ENCODE data around the gene TGM5. TPM values are rescaled to one million over a fixed set of nuclear protein-coding genes. Genes with fewer than 3 reads are reported as not detected.

TGM5 gene
- total RNA-seq, 1 experiment from 2014 or later = not detected

DNA sequence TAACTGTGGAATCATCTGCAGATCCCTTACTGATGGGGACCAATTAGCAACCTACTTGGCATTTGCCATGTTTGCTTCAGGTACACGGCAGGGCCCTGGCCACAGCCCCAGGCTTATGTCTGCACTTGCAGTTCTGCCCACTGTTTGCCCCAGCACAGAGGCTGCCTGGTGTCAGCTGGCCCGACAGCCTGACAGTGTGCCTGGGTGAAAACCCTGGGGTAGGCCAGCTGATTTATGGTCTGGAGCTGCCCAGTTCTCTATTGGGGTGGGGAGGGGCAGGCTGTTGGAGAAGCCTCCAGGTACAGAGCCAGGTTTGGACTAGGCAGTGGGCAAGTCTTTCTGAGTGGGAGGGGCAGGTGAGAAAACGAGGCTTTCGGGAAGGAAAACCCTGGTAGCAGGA lies 11.2 kb upstream of the TGM5 start (continued):
- TF ChIP-seq, protein P1, sequence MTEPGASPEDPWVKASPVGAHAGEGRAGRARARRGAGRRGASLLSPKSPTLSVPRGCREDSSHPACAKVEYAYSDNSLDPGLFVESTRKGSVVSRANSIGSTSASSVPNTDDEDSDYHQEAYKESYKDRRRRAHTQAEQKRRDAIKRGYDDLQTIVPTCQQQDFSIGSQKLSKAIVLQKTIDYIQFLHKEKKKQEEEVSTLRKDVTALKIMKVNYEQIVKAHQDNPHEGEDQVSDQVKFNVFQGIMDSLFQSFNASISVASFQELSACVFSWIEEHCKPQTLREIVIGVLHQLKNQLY (CRISPR knock-in tag; IDR thresholded peaks at IDR 0.05) = no peak

DNA sequence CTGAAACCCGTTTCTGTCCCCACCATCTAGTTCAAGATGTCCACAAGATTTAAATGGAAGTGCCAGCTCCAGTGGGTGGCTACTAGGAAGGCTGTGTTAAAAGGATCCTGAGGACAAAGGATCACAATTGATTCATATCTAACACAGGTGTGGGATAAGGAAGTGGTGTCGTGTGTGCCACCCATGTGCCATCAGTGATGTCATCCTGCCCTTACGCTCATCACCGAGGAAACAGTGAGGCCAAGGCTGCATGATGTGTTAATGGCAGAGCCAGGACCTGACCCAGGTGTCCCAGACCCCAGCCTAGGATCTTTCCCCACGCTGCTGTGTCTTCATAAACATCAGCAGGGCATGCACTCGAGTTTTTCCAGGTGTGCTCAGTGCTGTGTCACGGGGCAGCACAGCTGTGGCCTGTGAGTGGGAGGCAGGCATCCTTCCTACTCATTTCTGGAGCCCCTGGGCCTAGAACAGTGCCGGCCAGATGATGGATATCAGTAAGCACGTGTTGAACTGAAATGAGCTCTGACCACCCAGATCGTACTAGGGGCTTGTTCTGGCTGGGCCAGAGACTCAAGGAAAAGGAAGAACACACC lies 10.6 kb upstream of the TGM5 start:
- Mint-ChIP-seq H3K27me3 (ENCODE audit: low read depth) (no peaks in the 10 kb centered on the region; the same call in 1 of the 2 replicates), H3K9me3 (no peaks in the 10 kb centered on the region), H3K36me3 (no peaks in the 10 kb centered on the region), H3K4me1 (no peaks in the 10 kb centered on the region), H3K4me3 (no peak overlapping the region), H3K27ac (no peak overlapping the region)
- TF ChIP-seq KAT7 (CRISPR knock-in tag; IDR thresholded peaks at IDR 0.05; ENCODE audit: borderline replicate concordance) (no peak), SP1 (CRISPR knock-in tag; conservative IDR thresholded peaks at IDR 0.05) (no peak), NFE2L1 (CRISPR knock-in tag; IDR thresholded peaks at IDR 0.05) (no peak), ZNF396 (CRISPR knock-in tag; IDR thresholded peaks at IDR 0.05; ENCODE audit: borderline replicate concordance) (no peak), TP53 (CRISPR knock-in tag; IDR thresholded peaks at IDR 0.05) (no peak), ZNF416 (CRISPR knock-in tag; IDR thresholded peaks at IDR 0.05) (no peak), SOX15 (CRISPR knock-in tag; IDR thresholded peaks at IDR 0.05) (no peak), ELF4 (CRISPR knock-in tag; IDR thresholded peaks at IDR 0.05; ENCODE audit: low read depth) (no peak)
- TF ChIP-seq, protein P2, sequence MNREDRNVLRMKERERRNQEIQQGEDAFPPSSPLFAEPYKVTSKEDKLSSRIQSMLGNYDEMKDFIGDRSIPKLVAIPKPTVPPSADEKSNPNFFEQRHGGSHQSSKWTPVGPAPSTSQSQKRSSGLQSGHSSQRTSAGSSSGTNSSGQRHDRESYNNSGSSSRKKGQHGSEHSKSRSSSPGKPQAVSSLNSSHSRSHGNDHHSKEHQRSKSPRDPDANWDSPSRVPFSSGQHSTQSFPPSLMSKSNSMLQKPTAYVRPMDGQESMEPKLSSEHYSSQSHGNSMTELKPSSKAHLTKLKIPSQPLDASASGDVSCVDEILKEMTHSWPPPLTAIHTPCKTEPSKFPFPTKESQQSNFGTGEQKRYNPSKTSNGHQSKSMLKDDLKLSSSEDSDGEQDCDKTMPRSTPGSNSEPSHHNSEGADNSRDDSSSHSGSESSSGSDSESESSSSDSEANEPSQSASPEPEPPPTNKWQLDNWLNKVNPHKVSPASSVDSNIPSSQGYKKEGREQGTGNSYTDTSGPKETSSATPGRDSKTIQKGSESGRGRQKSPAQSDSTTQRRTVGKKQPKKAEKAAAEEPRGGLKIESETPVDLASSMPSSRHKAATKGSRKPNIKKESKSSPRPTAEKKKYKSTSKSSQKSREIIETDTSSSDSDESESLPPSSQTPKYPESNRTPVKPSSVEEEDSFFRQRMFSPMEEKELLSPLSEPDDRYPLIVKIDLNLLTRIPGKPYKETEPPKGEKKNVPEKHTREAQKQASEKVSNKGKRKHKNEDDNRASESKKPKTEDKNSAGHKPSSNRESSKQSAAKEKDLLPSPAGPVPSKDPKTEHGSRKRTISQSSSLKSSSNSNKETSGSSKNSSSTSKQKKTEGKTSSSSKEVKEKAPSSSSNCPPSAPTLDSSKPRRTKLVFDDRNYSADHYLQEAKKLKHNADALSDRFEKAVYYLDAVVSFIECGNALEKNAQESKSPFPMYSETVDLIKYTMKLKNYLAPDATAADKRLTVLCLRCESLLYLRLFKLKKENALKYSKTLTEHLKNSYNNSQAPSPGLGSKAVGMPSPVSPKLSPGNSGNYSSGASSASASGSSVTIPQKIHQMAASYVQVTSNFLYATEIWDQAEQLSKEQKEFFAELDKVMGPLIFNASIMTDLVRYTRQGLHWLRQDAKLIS (CRISPR knock-in tag; IDR thresholded peaks at IDR 0.05; ENCODE audit: borderline replicate concordance) = no peak
- TF ChIP-seq, protein P3, sequence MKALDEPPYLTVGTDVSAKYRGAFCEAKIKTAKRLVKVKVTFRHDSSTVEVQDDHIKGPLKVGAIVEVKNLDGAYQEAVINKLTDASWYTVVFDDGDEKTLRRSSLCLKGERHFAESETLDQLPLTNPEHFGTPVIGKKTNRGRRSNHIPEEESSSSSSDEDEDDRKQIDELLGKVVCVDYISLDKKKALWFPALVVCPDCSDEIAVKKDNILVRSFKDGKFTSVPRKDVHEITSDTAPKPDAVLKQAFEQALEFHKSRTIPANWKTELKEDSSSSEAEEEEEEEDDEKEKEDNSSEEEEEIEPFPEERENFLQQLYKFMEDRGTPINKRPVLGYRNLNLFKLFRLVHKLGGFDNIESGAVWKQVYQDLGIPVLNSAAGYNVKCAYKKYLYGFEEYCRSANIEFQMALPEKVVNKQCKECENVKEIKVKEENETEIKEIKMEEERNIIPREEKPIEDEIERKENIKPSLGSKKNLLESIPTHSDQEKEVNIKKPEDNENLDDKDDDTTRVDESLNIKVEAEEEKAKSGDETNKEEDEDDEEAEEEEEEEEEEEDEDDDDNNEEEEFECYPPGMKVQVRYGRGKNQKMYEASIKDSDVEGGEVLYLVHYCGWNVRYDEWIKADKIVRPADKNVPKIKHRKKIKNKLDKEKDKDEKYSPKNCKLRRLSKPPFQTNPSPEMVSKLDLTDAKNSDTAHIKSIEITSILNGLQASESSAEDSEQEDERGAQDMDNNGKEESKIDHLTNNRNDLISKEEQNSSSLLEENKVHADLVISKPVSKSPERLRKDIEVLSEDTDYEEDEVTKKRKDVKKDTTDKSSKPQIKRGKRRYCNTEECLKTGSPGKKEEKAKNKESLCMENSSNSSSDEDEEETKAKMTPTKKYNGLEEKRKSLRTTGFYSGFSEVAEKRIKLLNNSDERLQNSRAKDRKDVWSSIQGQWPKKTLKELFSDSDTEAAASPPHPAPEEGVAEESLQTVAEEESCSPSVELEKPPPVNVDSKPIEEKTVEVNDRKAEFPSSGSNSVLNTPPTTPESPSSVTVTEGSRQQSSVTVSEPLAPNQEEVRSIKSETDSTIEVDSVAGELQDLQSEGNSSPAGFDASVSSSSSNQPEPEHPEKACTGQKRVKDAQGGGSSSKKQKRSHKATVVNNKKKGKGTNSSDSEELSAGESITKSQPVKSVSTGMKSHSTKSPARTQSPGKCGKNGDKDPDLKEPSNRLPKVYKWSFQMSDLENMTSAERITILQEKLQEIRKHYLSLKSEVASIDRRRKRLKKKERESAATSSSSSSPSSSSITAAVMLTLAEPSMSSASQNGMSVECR (CRISPR knock-in tag; IDR thresholded peaks at IDR 0.05; ENCODE audit: borderline replicate concordance) = no peak
- TF ChIP-seq, protein P4, sequence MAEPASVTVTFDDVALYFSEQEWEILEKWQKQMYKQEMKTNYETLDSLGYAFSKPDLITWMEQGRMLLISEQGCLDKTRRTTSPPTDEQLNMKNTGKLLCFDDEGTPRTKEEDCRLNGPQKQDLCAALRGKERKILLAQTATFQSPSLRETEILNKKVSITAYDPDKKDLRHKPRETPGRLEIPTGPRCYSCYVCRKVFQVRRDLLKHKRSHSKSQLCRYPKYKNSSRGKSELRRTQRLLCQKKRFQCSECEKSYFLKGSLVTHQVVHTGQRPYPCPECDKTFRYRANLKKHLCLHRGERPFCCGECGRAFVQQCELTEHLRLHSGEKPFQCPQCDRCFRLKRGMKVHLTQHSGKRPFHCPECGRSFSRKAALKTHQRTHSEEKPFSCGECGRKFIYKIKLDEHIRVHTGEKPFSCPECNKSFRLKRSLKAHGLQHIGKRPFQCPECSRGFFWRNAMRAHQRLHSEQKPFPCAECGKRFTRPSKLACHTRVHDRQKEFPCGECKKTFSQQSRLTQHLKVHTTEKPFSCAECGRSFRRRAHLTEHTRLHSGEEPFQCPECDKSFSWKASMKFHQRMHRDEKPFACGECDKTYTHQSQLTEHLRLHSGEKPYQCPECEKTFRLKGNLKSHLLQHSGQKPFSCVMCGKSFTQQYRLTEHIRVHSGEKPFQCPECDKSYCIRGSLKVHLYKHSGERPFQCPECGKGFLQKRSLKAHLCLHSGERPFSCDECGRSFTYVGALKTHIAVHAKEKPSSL (CRISPR knock-in tag; conservative IDR thresholded peaks at IDR 0.05) = no peak
- TF ChIP-seq, protein P5, sequence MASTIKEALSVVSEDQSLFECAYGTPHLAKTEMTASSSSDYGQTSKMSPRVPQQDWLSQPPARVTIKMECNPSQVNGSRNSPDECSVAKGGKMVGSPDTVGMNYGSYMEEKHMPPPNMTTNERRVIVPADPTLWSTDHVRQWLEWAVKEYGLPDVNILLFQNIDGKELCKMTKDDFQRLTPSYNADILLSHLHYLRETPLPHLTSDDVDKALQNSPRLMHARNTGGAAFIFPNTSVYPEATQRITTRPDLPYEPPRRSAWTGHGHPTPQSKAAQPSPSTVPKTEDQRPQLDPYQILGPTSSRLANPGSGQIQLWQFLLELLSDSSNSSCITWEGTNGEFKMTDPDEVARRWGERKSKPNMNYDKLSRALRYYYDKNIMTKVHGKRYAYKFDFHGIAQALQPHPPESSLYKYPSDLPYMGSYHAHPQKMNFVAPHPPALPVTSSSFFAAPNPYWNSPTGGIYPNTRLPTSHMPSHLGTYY (CRISPR knock-in tag; IDR thresholded peaks at IDR 0.05) = no peak
- TF ChIP-seq, protein P6, sequence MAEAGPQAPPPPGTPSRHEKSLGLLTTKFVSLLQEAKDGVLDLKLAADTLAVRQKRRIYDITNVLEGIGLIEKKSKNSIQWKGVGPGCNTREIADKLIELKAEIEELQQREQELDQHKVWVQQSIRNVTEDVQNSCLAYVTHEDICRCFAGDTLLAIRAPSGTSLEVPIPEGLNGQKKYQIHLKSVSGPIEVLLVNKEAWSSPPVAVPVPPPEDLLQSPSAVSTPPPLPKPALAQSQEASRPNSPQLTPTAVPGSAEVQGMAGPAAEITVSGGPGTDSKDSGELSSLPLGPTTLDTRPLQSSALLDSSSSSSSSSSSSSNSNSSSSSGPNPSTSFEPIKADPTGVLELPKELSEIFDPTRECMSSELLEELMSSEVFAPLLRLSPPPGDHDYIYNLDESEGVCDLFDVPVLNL (CRISPR knock-in tag; IDR thresholded peaks at IDR 0.05; ENCODE audit: borderline replicate concordance, low read depth) = no peak
- TF ChIP-seq, protein P7, sequence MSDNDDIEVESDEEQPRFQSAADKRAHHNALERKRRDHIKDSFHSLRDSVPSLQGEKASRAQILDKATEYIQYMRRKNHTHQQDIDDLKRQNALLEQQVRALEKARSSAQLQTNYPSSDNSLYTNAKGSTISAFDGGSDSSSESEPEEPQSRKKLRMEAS (CRISPR knock-in tag; IDR thresholded peaks at IDR 0.05) = no peak
- TF ChIP-seq, protein P8, sequence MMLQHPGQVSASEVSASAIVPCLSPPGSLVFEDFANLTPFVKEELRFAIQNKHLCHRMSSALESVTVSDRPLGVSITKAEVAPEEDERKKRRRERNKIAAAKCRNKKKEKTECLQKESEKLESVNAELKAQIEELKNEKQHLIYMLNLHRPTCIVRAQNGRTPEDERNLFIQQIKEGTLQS (CRISPR knock-in tag; conservative IDR thresholded peaks at IDR 0.05) = no peak
- TF ChIP-seq, protein P9, sequence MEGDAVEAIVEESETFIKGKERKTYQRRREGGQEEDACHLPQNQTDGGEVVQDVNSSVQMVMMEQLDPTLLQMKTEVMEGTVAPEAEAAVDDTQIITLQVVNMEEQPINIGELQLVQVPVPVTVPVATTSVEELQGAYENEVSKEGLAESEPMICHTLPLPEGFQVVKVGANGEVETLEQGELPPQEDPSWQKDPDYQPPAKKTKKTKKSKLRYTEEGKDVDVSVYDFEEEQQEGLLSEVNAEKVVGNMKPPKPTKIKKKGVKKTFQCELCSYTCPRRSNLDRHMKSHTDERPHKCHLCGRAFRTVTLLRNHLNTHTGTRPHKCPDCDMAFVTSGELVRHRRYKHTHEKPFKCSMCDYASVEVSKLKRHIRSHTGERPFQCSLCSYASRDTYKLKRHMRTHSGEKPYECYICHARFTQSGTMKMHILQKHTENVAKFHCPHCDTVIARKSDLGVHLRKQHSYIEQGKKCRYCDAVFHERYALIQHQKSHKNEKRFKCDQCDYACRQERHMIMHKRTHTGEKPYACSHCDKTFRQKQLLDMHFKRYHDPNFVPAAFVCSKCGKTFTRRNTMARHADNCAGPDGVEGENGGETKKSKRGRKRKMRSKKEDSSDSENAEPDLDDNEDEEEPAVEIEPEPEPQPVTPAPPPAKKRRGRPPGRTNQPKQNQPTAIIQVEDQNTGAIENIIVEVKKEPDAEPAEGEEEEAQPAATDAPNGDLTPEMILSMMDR (IDR thresholded peaks at IDR 0.05) = no peak
- TF ChIP-seq, protein P10, sequence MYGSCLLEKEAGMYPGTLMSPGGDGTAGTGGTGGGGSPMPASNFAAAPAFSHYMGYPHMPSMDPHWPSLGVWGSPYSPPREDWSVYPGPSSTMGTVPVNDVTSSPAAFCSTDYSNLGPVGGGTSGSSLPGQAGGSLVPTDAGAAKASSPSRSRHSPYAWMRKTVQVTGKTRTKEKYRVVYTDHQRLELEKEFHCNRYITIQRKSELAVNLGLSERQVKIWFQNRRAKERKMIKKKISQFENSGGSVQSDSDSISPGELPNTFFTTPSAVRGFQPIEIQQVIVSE (CRISPR knock-in tag; IDR thresholded peaks at IDR 0.05; ENCODE audit: borderline replicate concordance) = no peak
- ChIA-PET POLR2A (no interaction called here), CTCF (interaction anchor here (0.6 to 2.1 kb wide), 5 partner anchors 9 to 73 kb away, joined by 3 to 8 read pairs (median 3); no protein-coding TSS in a partner anchor)
- no peak for ATAC-seq
- DNase-seq (ENCODE audit: low spot score) = no peak

Data from WTC11 (cell line).